Activated CD8-positive, alpha-beta memory T cell treated with anti-CD3 and anti-CD28 coated beads, Interleukin-2, amount 50 U/mL, for 48 hours (primary cell): Measurements from ENCODE around the gene KNDC1.
"Not testable (repeated sequence)": the region's sequence is repeated elsewhere in the genome, so short reads cannot be mapped to it uniquely, and the experiment has no call there.

Experiments
- DNase-seq: peaks from one replicate; pipeline ENCODE4 v3.0.0-alpha.2; 2020

The KNDC1 gene

DNA sequence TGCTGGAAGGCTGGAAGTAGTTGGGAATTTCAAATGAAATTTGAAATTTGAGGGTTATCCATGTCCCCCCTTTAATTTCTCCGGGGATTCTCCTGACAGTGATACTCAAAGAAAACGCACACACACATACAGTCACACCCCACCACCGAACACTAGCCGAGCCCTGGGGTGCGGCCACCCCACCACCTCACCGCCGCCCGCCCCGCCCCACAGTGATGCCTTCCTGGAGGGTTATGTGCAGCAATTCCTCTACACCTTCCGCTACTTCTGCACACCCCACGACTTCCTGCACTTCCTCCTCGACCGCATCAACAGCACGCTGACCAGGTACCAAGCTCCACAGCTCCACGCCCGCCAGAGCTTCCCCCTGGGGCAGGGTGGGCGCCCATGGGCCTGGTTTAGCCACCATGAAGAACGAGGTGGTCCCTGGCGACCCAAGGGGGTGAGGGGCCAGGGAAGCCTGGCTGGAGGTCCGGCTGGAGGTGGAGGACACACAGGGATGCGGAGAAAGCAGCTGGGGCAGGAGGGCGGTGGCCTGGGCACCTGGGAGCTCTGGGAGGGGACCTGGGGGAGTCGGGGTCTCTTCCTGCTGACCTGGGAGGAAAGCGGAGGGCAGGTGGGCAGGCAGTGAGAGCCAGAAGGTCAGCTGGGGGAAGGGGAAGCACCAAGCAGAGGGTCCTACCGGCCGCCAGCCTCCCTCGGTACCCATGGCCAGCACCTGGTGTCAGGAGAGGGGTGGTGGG lies 50.5 kb downstream of the KNDC1 start:
- no peak for DNase-seq

DNA sequence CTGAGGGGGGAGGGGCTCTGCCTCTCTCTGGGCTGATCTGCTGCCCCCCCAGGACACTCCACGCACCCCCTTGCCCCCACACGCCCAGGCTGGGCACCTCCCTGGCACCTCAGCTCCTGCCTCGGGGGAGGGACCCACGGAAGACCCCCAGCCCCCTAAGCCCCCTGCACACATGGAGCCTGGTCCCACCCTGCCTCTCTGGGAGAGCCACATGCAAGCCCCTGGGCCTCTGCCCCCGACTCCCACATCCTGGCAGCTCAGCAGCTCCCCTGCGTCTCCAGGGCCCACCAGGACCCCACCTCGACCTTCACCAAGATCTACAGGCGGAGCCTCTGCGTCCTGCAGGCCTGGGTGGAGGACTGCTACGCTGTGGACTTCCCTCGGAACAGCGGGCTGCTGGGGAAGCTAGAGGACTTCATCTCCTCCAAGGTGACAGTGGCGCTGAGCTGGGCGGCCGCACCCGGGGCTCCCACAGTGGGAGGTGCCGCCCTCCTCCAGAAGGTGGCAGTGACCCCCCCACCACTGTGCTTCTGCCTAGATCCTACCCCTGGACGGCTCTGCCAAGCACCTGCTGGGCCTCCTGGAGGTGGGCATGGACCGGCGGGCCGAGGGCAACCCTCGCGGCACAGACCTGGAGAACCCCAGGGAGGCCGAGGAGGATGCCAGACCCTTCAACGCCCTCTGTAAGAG lies 51.3 kb downstream of the KNDC1 start:
- no peak for DNase-seq

DNA sequence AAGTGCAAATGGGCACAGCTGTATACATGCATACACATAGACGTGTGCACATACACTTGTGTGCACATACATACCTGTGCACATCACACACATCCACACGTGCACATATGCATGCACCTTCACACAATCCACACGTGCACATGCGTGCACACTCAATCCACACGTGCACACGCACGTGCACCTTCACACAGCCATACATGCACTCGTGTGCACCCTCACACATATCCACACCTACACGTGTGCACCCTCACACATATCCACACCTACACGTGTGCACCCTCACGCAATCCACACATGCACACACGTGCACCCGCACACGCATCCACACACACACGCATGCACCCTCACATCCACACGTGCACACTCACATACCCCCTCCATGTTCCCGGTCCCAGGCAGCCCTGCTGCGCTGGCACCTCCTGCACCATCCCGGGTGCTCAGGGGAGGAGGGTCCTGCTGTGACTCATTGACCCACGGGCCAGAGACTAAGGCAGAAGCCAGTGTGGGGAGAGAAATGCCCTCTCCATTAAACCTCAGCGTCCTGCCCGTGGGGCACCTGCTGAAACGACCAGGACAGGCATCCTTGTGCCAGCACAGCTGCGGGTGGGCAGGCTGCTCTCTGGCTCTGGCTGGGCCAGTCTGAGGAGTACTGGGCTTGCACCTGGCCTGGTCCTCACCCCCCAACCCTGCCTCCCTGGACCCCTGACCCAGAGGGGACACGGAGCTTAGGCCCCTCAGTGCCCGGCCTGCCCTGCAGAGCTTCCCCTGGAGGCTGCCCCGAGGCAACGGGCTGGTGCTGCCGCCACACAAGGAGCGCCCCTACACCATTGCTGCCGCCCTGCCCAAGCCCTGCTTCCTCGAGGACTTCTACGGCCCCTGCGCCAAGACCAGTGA lies 52.2 kb downstream of the KNDC1 start:
- DNase-seq: no peak

DNA sequence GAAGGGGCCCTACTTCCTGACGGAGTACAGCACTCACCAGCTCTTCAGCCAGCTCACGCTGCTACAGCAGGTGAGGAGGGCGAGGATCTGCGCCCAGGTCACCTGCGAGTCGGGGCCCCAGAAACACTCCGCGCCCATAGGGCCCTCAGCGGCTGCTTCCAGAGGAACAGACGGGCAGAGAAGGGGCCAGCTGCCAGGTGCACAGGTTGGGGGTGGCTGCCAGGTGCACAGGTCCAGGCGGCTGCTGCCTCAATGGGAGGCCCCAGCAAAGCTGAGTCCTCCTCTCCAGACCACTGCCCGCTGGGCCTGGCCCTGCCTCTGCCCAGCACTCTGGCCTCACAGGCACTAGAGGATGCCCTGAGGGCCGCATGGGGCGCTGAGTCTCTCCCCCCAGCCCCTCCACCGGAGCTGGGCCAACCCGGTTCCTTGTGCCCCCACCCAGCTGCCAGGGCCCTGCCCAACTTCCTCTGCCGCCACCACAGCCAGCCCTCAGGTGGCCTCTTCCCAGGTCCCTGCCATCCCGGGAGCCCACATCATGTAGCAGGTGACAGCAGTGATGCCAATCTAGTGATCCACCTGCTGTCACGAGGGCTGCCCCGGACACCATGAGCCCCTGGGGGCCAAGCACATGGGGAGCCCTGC lies 53.0 kb downstream of the KNDC1 start:
- no peak for DNase-seq

DNA sequence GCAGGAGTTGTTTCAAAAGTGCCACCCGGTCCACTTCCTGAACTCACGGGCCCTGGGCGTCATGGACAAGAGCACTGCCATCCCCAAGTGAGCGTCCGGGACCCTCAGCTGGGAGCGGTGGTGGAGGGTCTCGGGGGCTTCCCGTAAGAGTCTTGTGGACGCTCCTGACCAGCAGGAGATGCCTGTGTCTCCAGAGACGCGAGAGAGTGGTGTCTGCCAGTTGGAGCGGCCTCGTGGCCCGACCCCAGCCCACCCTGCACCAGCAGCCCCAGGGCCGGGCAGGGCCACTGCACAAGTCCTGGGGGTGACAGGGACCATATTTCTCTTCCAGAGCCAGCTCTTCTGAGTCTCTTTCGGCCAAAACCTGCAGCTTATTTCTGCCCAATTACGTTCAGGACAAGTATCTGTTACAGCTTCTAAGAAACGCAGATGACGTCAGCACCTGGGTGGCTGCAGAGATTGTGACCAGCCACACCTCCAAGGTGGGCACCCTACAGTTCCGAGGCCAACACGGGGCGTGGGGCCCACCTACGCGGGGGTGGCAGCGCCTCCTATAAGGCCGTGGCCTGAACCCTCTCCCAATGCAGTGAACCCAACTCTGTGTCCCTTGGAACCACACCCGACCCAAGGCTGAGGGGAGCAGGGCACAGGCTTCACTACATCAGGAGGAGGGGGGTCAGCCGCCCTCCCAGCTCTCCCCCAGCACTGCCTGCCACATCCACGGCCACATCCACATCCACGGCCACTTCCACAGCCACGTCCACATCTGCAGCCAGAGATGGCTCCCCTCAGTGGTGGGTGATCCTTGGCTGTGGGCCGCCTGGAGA lies 53.8 kb downstream of the KNDC1 start:
- no peak for DNase-seq

DNA sequence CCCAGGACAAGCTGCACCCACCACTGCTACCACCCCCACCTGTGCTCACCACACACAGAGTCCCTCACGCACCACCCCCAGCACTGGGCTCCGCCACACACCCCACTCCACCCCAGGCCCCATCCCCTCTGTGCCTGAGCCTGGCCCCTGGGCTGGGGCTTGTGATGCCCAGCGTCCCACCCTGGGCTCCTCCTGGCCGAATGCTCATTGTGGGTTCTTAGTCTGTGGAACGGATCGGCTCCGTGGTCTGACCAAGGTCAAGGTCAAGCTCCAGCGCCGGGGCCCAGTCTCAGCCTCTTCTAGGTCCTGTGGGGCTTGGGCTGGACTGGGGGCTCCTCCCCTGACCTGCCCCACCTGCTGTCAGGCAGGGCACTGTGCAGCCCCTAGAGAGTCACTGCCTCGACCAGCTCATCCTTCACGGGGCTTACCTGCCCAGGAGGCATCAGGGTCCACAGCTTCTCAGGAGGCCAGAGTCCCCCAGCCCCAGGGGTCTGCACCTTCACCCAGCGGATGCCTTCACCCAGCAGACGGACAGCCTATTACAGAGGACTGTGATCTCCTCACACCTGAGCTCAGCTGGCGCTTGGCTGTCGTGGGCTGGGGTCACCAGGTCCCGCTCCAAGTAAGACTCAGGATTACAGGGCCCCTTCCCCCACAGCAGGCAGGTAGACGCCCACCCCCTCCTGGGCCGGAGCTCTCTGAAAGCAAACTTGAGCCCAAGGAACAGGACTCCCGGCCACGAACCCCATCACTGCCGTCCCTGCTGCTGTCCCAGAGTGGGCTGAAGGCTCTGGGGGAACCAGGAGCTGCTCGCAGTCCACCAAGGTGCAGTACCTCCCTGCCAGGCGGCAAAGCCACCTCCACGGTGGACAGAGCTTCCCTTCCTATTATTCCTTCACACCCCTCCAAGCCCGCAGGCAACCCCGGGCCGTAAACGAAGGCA lies 54.7 kb downstream of the KNDC1 start:
- DNase-seq: no peak

DNA sequence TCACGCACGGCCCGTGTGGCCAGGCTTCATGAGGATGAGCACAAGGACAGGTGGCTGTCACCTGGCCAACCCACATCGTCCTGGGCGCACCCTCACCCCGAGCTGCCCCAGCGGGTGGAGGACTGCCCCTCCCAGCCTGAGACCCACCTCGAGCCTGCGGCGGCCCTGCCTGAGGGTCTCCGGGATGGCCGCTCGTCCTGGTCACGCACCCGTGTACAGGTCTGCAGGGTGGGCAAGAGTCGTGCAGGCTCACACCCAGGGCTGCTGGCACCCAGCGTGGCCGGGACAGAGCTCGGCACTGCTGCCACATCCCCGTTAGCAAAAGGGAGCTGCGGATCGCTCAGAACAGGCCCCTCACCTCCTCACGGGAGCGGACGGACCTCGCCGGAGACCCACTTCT lies 55.6 kb downstream of the KNDC1 start:
- DNase-seq: no peak

DNA sequence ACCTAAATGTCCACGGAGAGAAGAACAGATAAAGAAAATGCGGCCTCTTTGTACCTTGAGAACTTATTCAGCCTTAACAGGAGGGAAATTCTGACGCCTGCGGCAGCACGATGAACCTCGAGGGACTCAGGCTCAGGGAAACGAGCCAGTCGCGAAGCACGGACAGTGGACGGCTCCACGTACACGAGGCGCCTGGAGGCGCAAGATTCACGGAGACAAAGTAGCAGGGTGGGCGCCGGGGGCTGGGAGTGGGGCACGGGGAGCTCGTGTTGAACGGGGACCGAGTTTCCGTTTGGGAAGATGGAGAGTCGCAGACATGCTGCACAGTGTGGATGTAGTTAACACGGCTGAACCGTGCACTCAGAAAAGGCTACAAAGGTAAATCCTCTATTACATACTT lies 56.8 kb downstream of the KNDC1 start:
- DNase-seq: no peak

DNA sequence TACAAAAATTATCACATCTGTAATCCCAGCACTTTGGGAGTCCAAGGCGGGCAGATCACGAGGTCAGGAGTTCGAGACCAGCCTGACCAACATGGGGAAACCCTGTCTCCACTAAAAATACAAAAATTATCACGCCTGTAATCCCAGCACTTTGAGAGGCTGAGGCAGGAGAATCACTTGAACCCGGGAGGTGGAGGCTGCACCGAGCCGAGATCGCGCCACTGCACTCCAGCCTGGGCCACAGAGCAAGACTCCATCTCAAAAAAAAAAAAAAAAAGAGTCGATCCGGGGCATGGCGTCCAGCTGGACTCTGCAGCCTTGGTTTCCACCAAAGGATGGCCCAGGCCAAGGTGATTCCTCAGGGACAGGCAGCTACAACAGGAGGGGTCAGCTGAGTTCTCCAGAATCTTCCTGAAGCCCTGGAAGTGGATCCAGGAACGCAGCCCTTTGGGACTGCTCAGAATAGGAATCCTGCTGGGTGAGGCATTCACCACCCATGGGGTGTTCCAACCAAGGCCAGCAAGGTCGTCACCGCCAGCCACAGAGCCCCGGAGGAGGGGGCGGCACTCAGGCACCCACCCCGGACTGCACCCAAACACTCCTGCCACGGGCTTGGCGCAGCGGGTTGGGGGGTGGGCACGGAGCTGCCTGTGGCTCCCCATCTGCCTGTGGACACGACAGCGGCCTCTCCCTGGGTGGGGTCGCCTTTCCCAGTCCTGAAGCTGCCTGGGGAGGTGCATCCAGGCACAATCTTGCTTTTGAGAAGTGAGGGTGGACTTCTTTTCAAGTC lies 58.0 kb downstream of the KNDC1 start:
- DNase-seq: no peak

DNA sequence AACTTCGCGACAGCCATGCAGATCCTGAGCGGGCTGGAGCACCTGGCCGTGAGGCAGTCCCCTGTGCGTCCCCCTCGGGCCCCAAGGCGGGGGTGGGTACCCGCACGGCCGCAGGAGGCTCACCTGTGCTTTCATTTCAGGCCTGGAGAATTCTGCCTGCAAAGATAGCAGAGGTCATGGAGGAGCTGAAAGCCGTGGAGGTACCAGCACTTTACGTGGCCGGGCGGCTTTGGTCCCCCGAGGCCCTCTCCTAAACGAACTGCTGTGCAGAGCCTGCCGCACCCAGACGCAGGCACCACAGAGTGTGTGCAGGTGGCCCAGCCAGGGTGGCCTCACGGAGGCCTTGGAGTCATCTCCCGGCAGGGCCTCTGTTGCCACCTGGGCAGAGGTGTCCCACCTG lies 58.9 kb downstream of the KNDC1 start:
- no peak for DNase-seq

DNA sequence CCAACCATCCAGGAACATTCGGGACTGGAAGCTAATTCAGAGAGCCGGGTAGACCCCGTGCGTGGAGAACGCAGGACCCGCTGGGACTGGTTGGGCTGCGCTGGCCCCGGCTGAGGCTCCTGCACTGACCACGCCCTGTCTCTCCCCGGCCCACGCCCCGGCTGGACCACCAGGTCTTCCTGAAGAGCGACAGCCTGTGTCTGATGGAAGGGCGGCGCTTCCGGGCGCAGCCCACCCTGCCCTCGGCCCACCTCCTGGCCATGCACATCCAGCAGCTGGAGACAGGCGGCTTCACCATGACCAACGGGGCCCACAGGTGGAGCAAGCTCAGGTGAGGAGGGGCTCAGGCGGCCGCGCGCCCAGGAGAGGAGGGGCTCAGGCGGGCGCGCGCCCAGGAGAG lies 59.8 kb downstream of the KNDC1 start:
- DNase-seq: no peak

DNA sequence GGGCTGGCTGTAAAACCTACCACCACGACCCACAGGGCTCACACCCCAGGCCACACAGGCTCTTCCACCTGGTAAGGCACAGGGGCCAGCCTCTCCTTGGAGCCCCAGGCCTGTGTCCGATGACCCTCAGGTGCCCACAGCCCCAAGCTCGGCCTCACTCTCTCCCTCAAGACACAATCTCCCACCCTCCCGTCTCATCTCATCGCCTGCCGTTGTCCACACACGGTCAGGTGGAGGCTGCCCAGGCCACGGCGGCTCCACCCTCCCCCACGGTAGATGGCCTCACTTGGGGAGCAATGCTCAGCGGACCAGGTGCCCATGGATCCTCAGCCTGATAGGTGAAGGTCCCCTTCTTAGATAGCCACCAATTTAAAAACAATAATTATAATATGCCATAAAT lies 61.3 kb downstream of the KNDC1 start:
- no peak for DNase-seq

DNA sequence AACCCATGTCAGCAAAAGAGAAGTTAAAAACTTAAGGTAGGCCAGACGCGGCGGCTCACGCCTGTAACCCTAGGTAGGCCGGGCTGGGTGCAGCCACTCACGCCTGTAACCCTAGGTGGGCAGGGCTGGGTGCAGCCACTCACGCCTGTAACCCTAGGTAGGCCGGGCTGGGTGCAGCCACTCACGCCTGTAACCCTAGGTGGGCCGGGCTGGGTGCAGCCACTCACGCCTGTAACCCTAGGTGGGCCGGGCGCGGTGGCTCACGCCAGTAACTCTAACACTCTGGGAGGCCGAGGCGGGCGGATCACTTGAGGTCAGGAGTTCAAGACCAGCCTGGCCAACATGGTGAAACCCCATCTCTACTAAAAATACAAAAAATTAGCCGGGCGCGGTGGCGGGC lies 61.7 kb downstream of the KNDC1 start:
- DNase-seq: not testable (repeated sequence)

DNA sequence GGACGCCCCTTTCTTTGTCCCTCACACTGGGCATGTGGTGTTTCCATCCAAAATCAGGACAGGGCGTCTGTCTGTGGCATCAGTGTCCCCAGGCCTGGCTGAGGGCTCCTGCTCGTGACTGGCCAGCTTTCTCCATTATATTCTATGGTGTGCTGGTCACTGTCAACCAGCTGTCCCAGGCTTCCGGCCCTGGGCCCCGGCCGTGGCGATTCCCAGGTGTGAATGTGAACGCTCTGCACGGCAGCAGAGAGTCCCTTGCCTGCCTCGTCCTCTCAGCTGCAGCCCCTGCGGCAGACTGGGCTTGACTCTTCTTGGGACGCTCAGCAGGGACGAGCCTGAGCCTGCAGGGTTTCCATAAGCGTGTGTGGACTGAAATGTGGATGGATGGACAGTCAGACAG lies 64.1 kb downstream of the KNDC1 start:
- DNase-seq: no peak

DNA sequence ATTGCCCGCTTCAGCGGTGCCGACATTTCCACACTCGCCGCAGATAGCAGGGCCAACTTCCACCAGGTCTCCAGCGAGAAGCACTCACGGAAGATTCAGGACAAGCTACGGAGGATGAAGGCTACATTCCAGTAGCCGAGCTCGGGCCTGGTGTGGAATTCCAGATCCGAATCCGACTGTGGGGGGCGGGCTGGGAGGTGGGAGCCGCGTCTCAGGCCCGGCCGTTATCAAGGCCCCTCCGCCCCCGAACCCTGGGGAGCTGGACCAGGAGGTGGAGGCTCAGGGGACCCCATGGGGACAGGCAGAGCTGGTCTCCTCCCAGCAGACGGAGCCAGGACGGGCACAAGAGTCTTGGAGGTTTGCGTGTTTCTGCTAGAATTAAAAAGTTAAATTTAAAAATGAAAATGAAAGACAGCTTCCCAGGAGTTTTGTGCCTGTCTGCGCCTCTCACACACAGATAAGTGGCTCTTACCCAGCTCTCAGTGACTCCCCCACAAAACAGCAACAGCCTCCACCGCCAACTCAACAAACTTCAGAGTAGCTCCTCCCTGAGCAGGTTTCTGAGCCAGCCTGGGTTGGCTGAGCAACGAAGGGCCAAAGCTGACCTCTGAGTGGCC lies 64.8 kb downstream of the KNDC1 start:
- DNase-seq: no peak

DNA sequence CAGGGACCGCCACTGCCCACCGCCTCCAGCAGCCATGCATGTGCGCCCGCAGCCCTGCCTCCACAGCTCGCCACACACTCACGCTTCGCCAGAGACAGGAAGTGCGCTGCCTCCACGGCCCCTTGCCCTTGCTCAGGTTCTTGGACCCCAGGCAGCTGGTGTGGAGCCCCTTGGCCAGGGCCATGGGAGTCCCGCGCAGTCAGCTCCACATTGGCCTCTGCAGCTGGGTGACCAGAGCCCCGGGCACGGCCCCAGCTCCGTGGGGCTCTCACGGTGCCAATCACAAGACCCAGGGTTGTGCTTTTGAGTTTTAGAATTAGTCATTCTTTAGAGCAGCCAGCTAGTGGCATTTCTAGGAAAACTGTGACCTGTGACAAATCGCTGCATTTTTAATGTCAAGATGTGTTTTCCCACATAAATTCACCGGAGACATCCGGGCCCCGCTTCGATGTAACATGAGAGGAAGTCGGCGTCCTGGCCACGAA lies 65.7 kb downstream of the KNDC1 start:
- no peak for DNase-seq

DNA sequence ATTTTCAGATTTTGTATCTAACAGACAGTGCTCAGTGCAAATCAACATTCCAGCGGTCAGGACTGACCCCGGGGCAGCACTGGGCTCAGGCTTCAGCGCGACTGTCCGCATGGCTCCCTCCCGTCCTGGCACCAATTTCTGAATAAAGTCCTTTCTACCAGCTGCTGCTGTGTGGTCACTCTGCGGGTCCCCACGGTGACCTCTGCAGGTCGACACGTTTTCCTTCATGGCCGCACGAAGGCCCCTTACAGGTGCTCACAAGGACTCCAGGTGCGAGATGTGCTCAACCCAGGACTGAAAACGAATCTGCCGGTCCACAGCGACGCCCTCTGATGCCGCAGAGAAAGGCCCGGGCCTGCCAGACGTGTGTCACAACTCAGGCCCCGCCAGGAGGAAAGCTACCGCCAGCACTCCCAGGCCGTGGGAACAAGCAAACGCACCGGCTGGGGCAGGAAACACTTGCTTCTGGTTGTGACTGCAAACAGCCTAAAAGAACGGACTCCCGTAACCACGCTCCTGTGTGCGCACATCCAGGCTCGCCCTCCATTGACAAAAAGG lies 66.3 kb downstream of the KNDC1 start:
- no peak for DNase-seq

DNA sequence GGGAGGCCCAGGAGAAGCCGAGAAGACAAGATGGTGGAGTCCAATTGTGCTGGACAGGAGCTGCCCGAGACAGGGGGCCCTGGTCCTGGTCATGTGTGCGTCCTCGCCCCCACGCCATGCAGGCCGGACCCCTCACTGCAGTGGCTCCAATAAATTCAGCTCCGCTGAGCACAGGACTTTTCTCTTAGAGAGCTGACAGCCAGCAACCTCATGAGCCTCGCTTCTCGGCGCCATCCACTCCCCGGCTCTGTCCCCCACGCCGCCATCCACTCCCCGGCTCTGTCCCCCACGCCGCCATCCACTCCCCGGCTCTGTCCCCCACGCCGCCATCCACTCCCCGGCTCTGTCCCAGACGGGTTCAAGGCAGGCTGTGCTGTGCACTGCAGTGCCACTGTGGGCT lies 67.2 kb downstream of the KNDC1 start:
- DNase-seq: no peak
